Type B pancreatic cell (in vitro differentiated cells): ENCODE measurements around the gene PAFAH2. TPM values are rescaled to one million over a fixed set of nuclear protein-coding genes. Genes with fewer than 3 reads are reported as not detected.
"Not testable (repeated sequence)": the region's sequence is repeated elsewhere in the genome, so short reads cannot be mapped to it uniquely, and the experiment has no call there.

Source experiments
- DNase-seq: peaks from one replicate; pipeline ENCODE4 v3.0.0; 2021; ENCODE audit warnings: mixed read lengths; ENCODE audit not compliant: unreplicated experiment; ENCODE audit errors: extremely low spot score
- H3K27ac Mint-ChIP-seq: 2 replicates; pipeline ENCODE4 v1.8.0; 2021; ENCODE audit warnings: mild to moderate bottlenecking, mixed read lengths
- H3K27me3 Mint-ChIP-seq: 2 replicates; pipeline ENCODE4 v1.8.0; 2021; ENCODE audit warnings: mixed read lengths
- H3K36me3 Mint-ChIP-seq: 2 replicates; pipeline ENCODE4 v1.8.0; 2021; ENCODE audit warnings: mixed read lengths
- H3K4me1 Mint-ChIP-seq: one replicate; pipeline ENCODE4 v1.8.0; 2021; ENCODE audit warnings: mixed read lengths; ENCODE audit not compliant: unreplicated experiment
- H3K4me3 Mint-ChIP-seq: 2 replicates; pipeline ENCODE4 v1.8.0; 2021; ENCODE audit warnings: mild to moderate bottlenecking, mixed read lengths
- H3K9me3 Mint-ChIP-seq: 2 replicates; pipeline ENCODE4 v1.8.0; 2021; ENCODE audit warnings: mixed read lengths
- CTCF ChIP-seq: fragments of 200-600 bp; sonication (generic); conservative IDR thresholded peaks from 2 replicates; pipeline ENCODE4 v1.5.0; 2021; ENCODE audit warnings: antibody characterized with exemption, mild to moderate bottlenecking
- total RNA-seq: library from RNA; stranded (reverse); gene quantifications from 2 replicates; pipeline ENCODE4 v1.2.1, GENCODE V29; 2021; ENCODE audit warnings: low replicate concordance

The PAFAH2 gene
- total RNA-seq, 1 donor from 2014 or later = 16.7 TPM

GRCh38 chr1:25948641-25949040 lies 49.2 kb downstream of the PAFAH2 start:
- Mint-ChIP-seq H3K9me3 (no peaks in the 10 kb centered on the region), H3K27me3 (no peaks in the 10 kb centered on the region), H3K36me3 (no peaks in the 10 kb centered on the region), H3K4me1 (peaks cover 6% of the 10 kb centered on the region), H3K4me3 (no peak overlapping the region), H3K27ac (no peak overlapping the region)
- DNase-seq = no peak
- TF ChIP-seq CTCF = no peak

- Mint-ChIP-seq H3K4me3 (no peak overlapping the region), H3K36me3 (no peaks in the 10 kb centered on the region), H3K9me3 (peaks cover 4% of the 10 kb centered on the region), H3K27me3 (no peaks in the 10 kb centered on the region), H3K4me1 (no peaks in the 10 kb centered on the region), H3K27ac (no peak overlapping the region)
- DNase-seq = no peak
- TF ChIP-seq CTCF = no peak
Measured at GRCh38 chr1:25947027-25947426, 50.8 kb downstream of the PAFAH2 start.

GRCh38 chr1:25945761-25946160 lies 52.1 kb downstream of the PAFAH2 start:
- Mint-ChIP-seq H3K27ac (no peak overlapping the region), H3K36me3 (no peaks in the 10 kb centered on the region), H3K9me3 (peaks cover 4% of the 10 kb centered on the region), H3K27me3 (no peaks in the 10 kb centered on the region), H3K4me1 (no peaks in the 10 kb centered on the region), H3K4me3 (no peak overlapping the region)
- no peak for DNase-seq
- no peak for TF ChIP-seq CTCF

GRCh38 chr1:25944986-25945385 lies 52.9 kb downstream of the PAFAH2 start:
- Mint-ChIP-seq H3K27me3 (no peaks in the 10 kb centered on the region), H3K4me3 (no peak overlapping the region), H3K4me1 (no peaks in the 10 kb centered on the region), H3K27ac (no peak overlapping the region), H3K9me3 (peaks cover 4% of the 10 kb centered on the region), H3K36me3 (no peaks in the 10 kb centered on the region)
- TF ChIP-seq CTCF = no peak
- no peak for DNase-seq

- not testable (repeated sequence) for H3K27me3 Mint-ChIP-seq, H3K9me3 Mint-ChIP-seq, H3K36me3 Mint-ChIP-seq, DNase-seq, H3K4me3 Mint-ChIP-seq, H3K27ac Mint-ChIP-seq, H3K4me1 Mint-ChIP-seq
Measured at GRCh38 chr1:25943511-25943910, 54.4 kb downstream of the PAFAH2 start.

GRCh38 chr1:25936947-25937346 lies 60.9 kb downstream of the PAFAH2 start:
- Mint-ChIP-seq H3K27me3 (peaks cover 5% of the 10 kb centered on the region), H3K9me3 (no peaks in the 10 kb centered on the region), H3K27ac (no peak overlapping the region), H3K4me1 (peaks cover 15% of the 10 kb centered on the region), H3K4me3 (no peak overlapping the region), H3K36me3 (no peaks in the 10 kb centered on the region)
- TF ChIP-seq CTCF = no peak
- DNase-seq = no peak
